GM10248 (cell line): ENCODE results near the gene DNAH10.

Experiments
- CTCF ChIA-PET: fragments of 300-600 bp; sonication (Branson Sonifier 250); formaldehyde crosslinking; extraction: SDS; loops from one replicate; lab custom pipeline; 2021; ENCODE audit warnings: antibody characterized with exemption; lab: Yijun Ruan, JAX
- POLR2A ChIA-PET: fragments of 350-650 bp; sonication (Branson Sonifier 250); formaldehyde crosslinking; extraction: SDS; loops from one replicate; lab custom pipeline; 2020; ENCODE audit warnings: antibody characterized with exemption; lab: Yijun Ruan, JAX
- DNase-seq: peaks from one replicate; pipeline ENCODE4 v3.0.0; 2012; ENCODE audit errors: extremely low spot score
- CTCF ChIP-seq: IDR thresholded peaks from 2 replicates; pipeline ENCODE4 v1.5.1; 2012; ENCODE audit warnings: mild to moderate bottlenecking, low read depth; ENCODE audit errors: extremely low read depth, missing control alignments, control extremely low read depth

Gene DNAH10

GRCh38 chr12:123976227-123976826 is 214.2 kb downstream of the DNAH10 start:
- TF ChIP-seq CTCF = no peak
- POLR2A ChIA-PET = interaction anchor here (0.5 kb wide), 1 partner anchor 698 kb away, joined by 3 read pairs; no protein-coding TSS in a partner anchor
- no peak for DNase-seq
- CTCF ChIA-PET = interaction anchor here (1.2 to 1.8 kb wide), 4 partner anchors 10 to 20 kb away, joined by 3 to 5 read pairs (median 5); no protein-coding TSS in a partner anchor

- no peak for DNase-seq
- no peak for TF ChIP-seq CTCF
- POLR2A ChIA-PET = no interaction called here
- CTCF ChIA-PET = interaction anchor here (0.6 to 1.6 kb wide), 2 partner anchors 17 to 52 kb away, joined by 3 to 4 read pairs; no protein-coding TSS in a partner anchor
Observed at GRCh38 chr12:123979566-123979965, 217.5 kb downstream of the DNAH10 start.

GRCh38 chr12:123982269-123982668 is 220.2 kb downstream of the DNAH10 start:
- TF ChIP-seq CTCF = no peak
- POLR2A ChIA-PET = no interaction called here
- no peak for DNase-seq
- CTCF ChIA-PET = interaction anchor here (1.4 to 2.2 kb wide), 4 partner anchors 8 to 176 kb away, joined by 3 to 11 read pairs (median 4); no protein-coding TSS in a partner anchor

GRCh38 chr12:123983822-123984485 is 221.9 kb downstream of the DNAH10 start:
- DNase-seq = peak; percentile 44
- peak; percentile 65 for TF ChIP-seq CTCF
- CTCF ChIA-PET = interaction anchor here (0.6 to 4.7 kb wide), 16 partner anchors 8 to 349 kb away, joined by 3 to 45 read pairs (median 4); no protein-coding TSS in a partner anchor
- POLR2A ChIA-PET = no interaction called here

GRCh38 chr12:123984903-123985302 is 222.8 kb downstream of the DNAH10 start:
- CTCF ChIA-PET = interaction anchor here (1.1 to 4.7 kb wide), 11 partner anchors 12 to 182 kb away, joined by 3 to 45 read pairs (median 4); no protein-coding TSS in a partner anchor
- no peak for TF ChIP-seq CTCF
- peak; percentile 34 for DNase-seq
- POLR2A ChIA-PET = no interaction called here
